TTC549 (cell line): ENCODE measurements around the gene TASL.
"Not testable (repeated sequence)": the region's sequence is repeated elsewhere in the genome, so short reads cannot be mapped to it uniquely, and the experiment has no call there.

Experiments used
- FAIRE-seq: peaks from 2 replicates; lab custom pipeline; 2012; peaks lifted over from hg19 to GRCh38; lab: Jason Lieb, UNC

The TASL gene, protein sequence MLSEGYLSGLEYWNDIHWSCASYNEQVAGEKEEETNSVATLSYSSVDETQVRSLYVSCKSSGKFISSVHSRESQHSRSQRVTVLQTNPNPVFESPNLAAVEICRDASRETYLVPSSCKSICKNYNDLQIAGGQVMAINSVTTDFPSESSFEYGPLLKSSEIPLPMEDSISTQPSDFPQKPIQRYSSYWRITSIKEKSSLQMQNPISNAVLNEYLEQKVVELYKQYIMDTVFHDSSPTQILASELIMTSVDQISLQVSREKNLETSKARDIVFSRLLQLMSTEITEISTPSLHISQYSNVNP

GRCh38 chrX:30577362-30577991, at the start of gene TASL:
TSS of gene TASL (minus strand) at chrX:30577766. CDS start at chrX:30560355, 17,411 bp downstream.
- no peak for FAIRE-seq

DNA sequence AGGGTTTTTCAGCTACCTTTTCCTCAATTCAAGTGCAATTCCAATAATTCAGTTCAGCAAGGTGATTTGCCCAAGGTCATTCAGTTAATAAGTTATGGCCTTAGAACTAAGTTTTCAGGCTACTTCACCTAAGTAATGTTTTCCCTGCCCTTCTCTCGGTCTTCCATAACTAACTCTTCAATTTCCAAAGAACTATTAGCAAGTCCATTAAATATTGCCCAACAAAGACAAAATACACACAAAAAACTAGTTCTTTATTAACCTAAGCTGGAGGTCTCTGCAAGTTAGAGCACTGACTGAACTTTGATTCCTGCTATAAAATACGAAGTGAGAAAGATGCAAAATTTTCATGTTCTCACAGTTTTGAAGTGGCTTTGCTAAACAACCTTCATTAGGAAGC, 48.8 kb upstream of the TASL start:
- no peak for FAIRE-seq

GRCh38 chrX:30622361-30622760, 44.8 kb upstream of the TASL start:
- FAIRE-seq, result no peak

DNA sequence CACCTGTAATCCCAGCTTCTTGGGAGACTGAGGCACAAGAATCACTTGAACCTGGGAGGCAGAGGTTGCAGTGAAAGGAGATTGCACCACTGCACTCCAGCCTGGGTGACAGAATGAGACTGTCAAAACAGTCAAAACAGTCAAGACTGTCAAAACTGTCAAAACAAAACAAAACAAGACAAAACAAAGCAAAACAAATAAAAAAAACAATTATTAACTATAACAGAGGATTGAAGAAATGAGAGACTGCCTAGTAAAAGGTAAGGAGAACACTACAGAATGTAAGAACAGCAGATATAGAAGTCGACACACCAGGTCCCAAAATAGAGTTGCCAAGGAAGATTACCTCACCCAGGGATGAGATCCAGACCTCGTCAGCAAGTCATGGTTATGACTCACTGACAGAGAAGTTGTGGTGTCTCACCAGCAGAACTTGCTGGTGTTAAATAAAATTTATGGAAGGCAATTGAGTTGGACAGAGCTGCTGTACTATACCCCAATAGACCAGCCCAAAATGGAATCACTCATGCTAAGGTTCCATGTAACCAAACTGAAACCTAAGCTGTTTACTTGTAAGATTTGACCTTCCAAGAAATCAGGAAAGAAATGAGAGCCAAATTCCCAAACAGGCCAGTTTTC, 43.5 kb upstream of the TASL start:
- FAIRE-seq, result no peak

DNA sequence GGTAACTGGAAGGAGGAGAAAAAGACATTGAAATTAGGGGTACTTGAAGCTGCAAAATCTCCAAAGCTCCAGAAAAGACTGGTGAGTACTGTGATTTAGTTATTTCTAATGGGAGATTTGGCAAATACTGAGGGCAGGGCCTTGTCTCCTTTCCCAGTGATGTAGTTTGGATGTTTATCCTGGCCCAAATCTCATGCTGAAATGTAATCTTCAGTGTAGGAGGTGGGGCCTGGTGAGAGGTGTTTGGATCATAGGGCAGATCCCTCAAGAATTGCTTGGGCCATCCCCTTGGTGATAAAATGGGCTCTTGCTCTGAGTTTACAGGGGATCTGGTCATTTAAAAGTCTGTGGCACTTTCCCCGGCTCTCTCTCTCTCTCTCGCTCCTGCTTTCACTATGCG, 42.6 kb upstream of the TASL start:
- FAIRE-seq, result no peak

GRCh38 chrX:30618160-30618765, 40.7 kb upstream of the TASL start:
- no peak for FAIRE-seq

DNA sequence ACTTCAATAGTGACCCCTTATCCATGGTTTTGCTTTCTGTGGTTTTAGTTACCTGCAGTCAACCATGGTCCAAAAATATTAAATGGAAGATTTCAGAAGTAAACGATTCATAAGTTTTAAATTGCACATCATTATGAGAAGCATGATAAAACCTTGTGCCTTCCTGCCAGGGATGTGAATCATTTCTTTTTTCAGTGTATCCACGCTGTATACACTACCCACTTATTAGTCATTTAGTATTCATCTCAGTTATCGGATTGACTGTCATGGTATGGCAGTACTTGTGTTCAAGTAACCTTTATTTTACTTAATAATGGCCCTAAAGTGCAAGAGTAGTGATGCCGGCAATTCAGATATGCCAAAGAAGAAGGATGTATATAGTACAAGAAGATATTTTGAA, 37.7 kb upstream of the TASL start:
- FAIRE-seq, result no peak

DNA sequence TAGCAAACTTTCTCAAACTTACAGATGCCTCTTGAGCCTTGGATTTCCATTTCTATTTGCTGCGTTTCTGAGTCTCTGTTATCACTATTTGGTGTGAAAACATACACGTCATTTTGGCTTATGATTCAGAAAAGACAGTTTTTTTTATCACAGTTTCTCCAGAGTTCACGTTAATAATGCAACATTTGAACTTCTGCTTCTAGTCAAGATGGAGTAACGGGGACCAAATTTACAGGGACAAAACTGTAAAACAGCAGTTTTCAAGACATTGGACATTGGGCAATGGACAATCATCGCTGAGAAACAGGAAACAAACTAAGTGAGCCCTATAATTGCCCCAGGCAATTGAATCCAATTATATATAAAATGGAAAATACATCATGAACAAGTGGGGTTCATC, 36.2 kb upstream of the TASL start:
- no peak for FAIRE-seq

GRCh38 chrX:30612250-30612655, 34.7 kb upstream of the TASL start:
- no peak for FAIRE-seq

- no peak for FAIRE-seq
Observed at GRCh38 chrX:30610026-30610425, 32.5 kb upstream of the TASL start.

GRCh38 chrX:30607155-30607554, 29.6 kb upstream of the TASL start:
- no peak for FAIRE-seq

GRCh38 chrX:30600269-30601176, 23.0 kb upstream of the TASL start:
- not testable (repeated sequence) for FAIRE-seq

DNA sequence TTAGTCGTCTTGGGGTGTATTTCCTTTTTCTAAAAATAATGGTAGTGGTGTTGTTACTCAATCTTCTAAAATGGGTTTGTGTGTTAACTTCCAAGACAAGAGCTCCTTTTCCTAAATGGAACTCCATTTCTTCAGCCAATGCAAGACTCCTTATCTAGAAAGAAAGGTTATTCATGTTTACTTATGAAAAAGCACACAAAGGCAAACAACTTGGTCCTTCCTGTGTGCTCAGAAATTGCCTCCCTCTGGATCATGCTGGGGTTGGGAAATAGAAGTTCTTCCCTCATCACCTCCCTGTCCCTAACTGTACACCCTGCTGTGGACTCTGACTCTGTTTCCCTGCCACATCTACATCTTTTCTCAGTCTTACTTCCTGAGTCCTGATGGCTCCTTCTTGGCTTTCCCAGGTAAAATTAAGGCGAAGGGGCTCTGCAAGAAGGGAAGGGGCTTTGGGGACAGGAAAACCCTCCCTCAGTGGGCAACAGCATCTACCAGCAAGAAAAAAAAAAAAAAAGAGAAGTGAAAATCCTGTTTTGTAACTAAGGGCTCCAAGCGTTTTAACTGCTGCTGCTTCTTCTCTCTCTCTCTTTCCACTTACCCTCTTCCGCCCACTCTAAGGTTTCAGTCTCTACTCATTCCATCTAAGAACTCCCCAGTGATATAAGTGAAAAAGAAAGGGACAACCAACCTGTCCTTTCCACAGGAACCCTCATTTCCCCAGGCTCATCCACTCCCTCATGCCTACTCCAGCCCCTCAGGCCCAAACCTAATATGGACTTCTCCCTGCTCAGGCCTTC, 19.8 kb upstream of the TASL start:
- no peak for FAIRE-seq

DNA sequence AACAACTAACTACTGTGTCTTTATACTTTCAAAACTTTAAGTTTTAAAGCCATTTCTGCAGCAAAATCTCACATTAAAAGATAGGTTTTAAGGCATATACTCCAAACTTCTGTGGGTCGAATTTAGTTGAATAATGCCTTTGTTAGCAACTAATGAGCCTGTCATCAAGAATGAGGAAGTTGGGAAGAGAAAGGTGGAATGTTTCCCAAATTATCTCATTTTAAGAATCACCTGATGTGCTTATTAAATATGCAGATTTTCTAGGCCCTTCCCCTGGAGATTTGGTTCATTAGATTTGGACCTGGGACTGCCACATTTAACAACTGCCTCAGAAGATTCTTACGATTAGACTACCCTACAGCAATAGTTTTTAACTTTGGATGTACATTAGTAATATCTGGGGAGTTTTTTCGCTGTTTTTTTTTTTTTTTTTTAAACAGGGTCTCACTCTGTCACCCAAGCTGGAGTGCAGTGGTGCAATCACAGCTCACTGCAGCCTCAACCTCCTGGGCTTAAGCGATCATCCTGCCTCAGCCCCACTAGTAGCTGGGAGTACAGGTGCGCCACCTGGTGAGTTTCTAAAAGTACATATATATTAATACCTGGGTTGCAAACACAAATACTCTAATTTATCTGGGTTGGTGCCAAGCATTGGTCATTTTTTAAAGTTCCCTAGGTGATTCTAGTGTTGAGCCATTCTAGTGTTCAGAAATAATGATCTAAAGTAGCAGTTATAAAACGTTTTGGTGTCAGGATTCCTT, 16.1 kb upstream of the TASL start:
- FAIRE-seq, result no peak

- no peak for FAIRE-seq
Observed at GRCh38 chrX:30592831-30593230, 15.3 kb upstream of the TASL start.

GRCh38 chrX:30590368-30590767, 12.8 kb upstream of the TASL start:
- FAIRE-seq, result no peak

DNA sequence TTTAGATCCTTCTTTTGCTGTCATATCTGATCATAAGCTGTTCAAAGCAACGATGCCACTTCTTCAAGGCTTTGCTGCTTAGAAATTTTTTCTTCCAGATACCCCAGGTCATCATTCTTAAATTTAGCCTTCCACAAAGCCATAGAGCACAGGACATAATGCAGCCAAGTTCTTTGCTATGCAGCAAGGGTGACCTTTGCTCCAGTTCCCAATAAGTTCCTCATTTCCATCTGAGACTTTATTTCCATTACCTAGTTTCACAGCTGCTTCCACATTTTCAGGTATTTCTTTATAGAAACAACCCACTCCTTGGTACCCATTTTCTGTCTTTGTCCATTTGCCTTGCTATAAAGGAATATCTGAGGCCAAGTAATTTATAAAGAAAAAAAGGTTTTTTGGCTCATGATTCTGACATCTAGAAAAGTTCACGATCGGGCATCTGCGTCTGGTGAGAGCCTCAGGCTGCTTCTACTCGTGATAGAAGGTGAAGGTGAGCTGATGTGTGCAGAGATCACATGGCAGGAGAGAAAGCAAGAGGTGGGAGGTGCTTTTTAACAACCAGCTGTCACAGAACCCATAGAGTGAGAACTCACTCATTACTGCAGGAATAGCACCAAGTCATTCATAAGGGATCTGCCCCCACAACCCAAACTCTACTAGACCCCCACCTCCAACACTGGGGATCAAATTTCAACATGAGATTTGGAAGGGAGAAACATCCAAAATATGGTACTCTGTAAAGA, 11.8 kb upstream of the TASL start:
- no peak for FAIRE-seq

GRCh38 chrX:30586516-30586915, 8.9 kb upstream of the TASL start:
- FAIRE-seq, result no peak

GRCh38 chrX:30582664-30583063, 5.1 kb upstream of the TASL start:
- no peak for FAIRE-seq

- no peak for FAIRE-seq
Observed at GRCh38 chrX:30580641-30581040, 3.1 kb upstream of the TASL start.
